GM12878 (cell line): ENCODE measurements around the gene RAMP1. TPM values are rescaled to one million over a fixed set of nuclear protein-coding genes. Genes with fewer than 3 reads are reported as not detected.

Experiments used
- ATAC-seq: fragments of 200-7000 bp; cut with Tn5 transposase; 3 replicates; pipeline ENCODE4 v1.9.1; 2020; ENCODE audit warnings: mild to moderate bottlenecking, moderate library complexity
- BruUV-seq: library from RNA; stranded (reverse); fragments of 400-500 nt; replicated peaks from 2 replicates; lab custom pipeline; 2021; lab: Mats Ljungman, UMichigan
- CTCF ChIA-PET: fragments of 300-600 bp; sonication (Branson Sonifier 250); formaldehyde crosslinking; extraction: SDS; loops from one replicate; lab custom pipeline; 2021; ENCODE audit warnings: inconsistent platforms; lab: Yijun Ruan, JAX
- POLR2A ChIA-PET: fragments of 350-600 bp; formaldehyde crosslinking; extraction: SDS; loops from one replicate; lab custom pipeline; 2021; ENCODE audit warnings: inconsistent platforms; lab: Charles Lee
- RAD21 ChIA-PET: fragments of 300-600 bp; sonication (Branson Sonifier 250); formaldehyde crosslinking; loops from one replicate; lab custom pipeline; 2023; ENCODE audit warnings: antibody characterized with exemption; ENCODE audit not compliant: unreplicated experiment; lab: Charles Lee
- SMC1A ChIA-PET: fragments of 300-600 bp; sonication (Branson Sonifier 250); formaldehyde crosslinking; loops from one replicate; lab custom pipeline; 2023; ENCODE audit not compliant: unreplicated experiment, uncharacterized antibody; lab: Charles Lee
- DNase-seq: peaks from one replicate; pipeline ENCODE4 v3.0.0-alpha.2; 2011; ENCODE audit warnings: low read depth, low spot score
- FAIRE-seq: peaks from 3 replicates; lab custom pipeline; 2011; peaks lifted over from hg19 to GRCh38; lab: Jason Lieb, UNC
- H2AFZ ChIP-seq: 2 replicates; pipeline ENCODE4 v1.6.0; 2011; ENCODE audit warnings: low read depth, low read length, control low read depth; ENCODE audit not compliant: control insufficient read depth
- H3K27ac ChIP-seq: 2 replicates; pipeline ENCODE4 v1.5.1; 2011; ENCODE audit warnings: control low read depth; ENCODE audit not compliant: control insufficient read depth, insufficient read depth
- H3K27me3 ChIP-seq, 2 experiments: replicated peaks in 1 of 2; 2 replicates each; pipeline versions ENCODE4 v1.6.0 to v1.6.1; 2011; ENCODE audit warnings: low read length in 1 of 2; ENCODE audit not compliant: control insufficient read depth in 2 of 2, insufficient read depth in 2 of 2
- H3K36me3 ChIP-seq, 2 experiments: 2 replicates each; pipeline ENCODE4 v1.5.1; 2011; ENCODE audit warnings: low read length in 1 of 2; ENCODE audit not compliant: control insufficient read depth in 2 of 2, insufficient read depth in 2 of 2
- H3K4me1 ChIP-seq: 2 replicates; pipeline ENCODE4 v1.6.1; 2011; ENCODE audit warnings: mild to moderate bottlenecking, low read length, moderate library complexity, mixed read lengths; ENCODE audit not compliant: control insufficient read depth, insufficient read depth
- H3K4me2 ChIP-seq: 2 replicates; pipeline ENCODE4 v1.6.0; 2011; ENCODE audit warnings: control low read depth; ENCODE audit not compliant: control insufficient read depth, insufficient read depth
- H3K4me3 ChIP-seq: fragments of 200-600 bp; sonication (generic); 2 replicates; pipeline ENCODE4 v1.5.1; 2016
- H3K79me2 ChIP-seq: 2 replicates; pipeline ENCODE4 v1.6.0; 2011; ENCODE audit warnings: low read length; ENCODE audit not compliant: control insufficient read depth, insufficient read depth
- H3K9ac ChIP-seq: 2 replicates; pipeline ENCODE4 v1.8.0; 2011; ENCODE audit warnings: low read length, control low read depth, mixed read lengths; ENCODE audit not compliant: control insufficient read depth, insufficient read depth
- H3K9me3 ChIP-seq: replicated peaks from 3 replicates; pipeline ENCODE4 v1.5.1; 2011; ENCODE audit warnings: mild to moderate bottlenecking, low read length; ENCODE audit not compliant: control insufficient read depth, insufficient read depth
- H4K20me1 ChIP-seq: 2 replicates; pipeline ENCODE4 v1.6.0; 2011; ENCODE audit not compliant: control insufficient read depth, insufficient read depth
- ATF7 ChIP-seq: fragments of 450-650 bp; IDR thresholded peaks from 2 replicates; pipeline ENCODE4 v1.6.1; 2016; ENCODE audit warnings: low read depth, mild to moderate bottlenecking
- CREM ChIP-seq: IDR thresholded peaks from 2 replicates; pipeline ENCODE4 v1.6.1; 2014; ENCODE audit warnings: antibody characterized with exemption, low read depth
- LARP7 ChIP-seq: fragments of 450-650 bp; IDR thresholded peaks from 2 replicates; pipeline ENCODE4 v1.6.1; 2017; ENCODE audit warnings: mild to moderate bottlenecking
- MYB ChIP-seq: fragments of 150-350 bp; IDR thresholded peaks from 2 replicates; pipeline ENCODE4 v1.6.1; 2014; ENCODE audit warnings: mild to moderate bottlenecking, low read depth, low read length, borderline replicate concordance
- NBN ChIP-seq: fragments of 450-650 bp; IDR thresholded peaks from 2 replicates; pipeline ENCODE4 v1.6.1; 2016
- PAX8 ChIP-seq: fragments of 450-650 bp; IDR thresholded peaks from 2 replicates; pipeline ENCODE4 v1.6.1; 2017; ENCODE audit warnings: mild to moderate bottlenecking, moderate library complexity
- POLR2AphosphoS5 ChIP-seq: IDR thresholded peaks from 2 replicates; pipeline ENCODE4 v1.6.1; 2011; ENCODE audit warnings: mild to moderate bottlenecking, low read length, inconsistent platforms
- RUNX3 ChIP-seq: IDR thresholded peaks from 2 replicates; pipeline ENCODE4 v1.6.1; 2012; ENCODE audit warnings: low read length, inconsistent platforms
- SUPT20H ChIP-seq: IDR thresholded peaks from 2 replicates; pipeline ENCODE4 v1.6.1; 2011; ENCODE audit warnings: low read depth, mild to moderate bottlenecking, low read length, moderate library complexity, borderline replicate concordance; ENCODE audit not compliant: control insufficient read depth
- ZNF207 ChIP-seq: fragments of 450-650 bp; IDR thresholded peaks from 2 replicates; pipeline ENCODE4 v1.6.1; 2014; ENCODE audit warnings: antibody characterized with exemption, mild to moderate bottlenecking, borderline replicate concordance
- ZNF217 ChIP-seq: fragments of 450-650 bp; IDR thresholded peaks from 2 replicates; pipeline ENCODE4 v1.6.1; 2017; ENCODE audit warnings: antibody characterized with exemption, mild to moderate bottlenecking
- ZSCAN29 ChIP-seq: fragments of 450-650 bp; IDR thresholded peaks from 2 replicates; pipeline ENCODE4 v1.6.1; 2017; ENCODE audit warnings: mild to moderate bottlenecking, moderate library complexity
- WGBS: methylation state at CpG from one replicate; pipeline ENCODE4 v1.1.6; 2016; ENCODE audit warnings: low lambda C conversion rate; ENCODE audit not compliant: insufficient replicate concordance, insufficient coverage; ENCODE audit errors: missing lambda C conversion rate; 5-methylcytosine and 5-hydroxymethylcytosine counted together
- in situ Hi-C: fragments of 300-500 bp; cut with MboI; formaldehyde crosslinking; loops from 9 replicates; pipeline ENCODE4 v1.14.3; 2018; ENCODE audit warnings: mixed read lengths
- intact Hi-C: fragments of 100-400 bp; cut with micrococcal nuclease; formaldehyde crosslinking; loops from one replicate; pipeline ENCODE4 v1.14.2; 2022; ENCODE audit not compliant: unreplicated experiment
- polyA plus RNA-seq, 11 experiments: library from polyadenylated mRNA; depleted of rRNA in 4 of 11; unstranded in 6 of 11; stranded (reverse) in 5 of 11; fragments of >200 nt; fragmentation: Nextera tagmentation in 4 of 11; fragmentation: Illumina TruSeq in 1 of 11; extraction: Ambion mirVana in 4 of 11; extraction: Trizol in 1 of 11; gene quantifications; 1 replicate in 1 of 11; 2 replicates in 10 of 11; pipeline versions ENCODE4 v1.2.1 to v1.2.3, GENCODE V29; 2011 to 2016; ENCODE audit warnings: inconsistent platforms in 2 of 11, missing spikeins in 2 of 11, low read depth in 1 of 11
- total RNA-seq, 4 experiments: library from RNA; depleted of rRNA in 3 of 4; stranded (reverse); fragments of >200 nt in 3 of 4; fragmentation: Illumina TruSeq in 1 of 4; extraction: Trizol in 1 of 4; gene quantifications; 2 replicates each; pipeline versions ENCODE4 v1.2.1 to v1.2.3, GENCODE V29; 2013 to 2021
- TF ChIP-seq, protein P1 (sequence below): fragments of 450-650 bp; IDR thresholded peaks from 2 replicates; pipeline ENCODE4 v1.6.1; 2018; ENCODE audit warnings: mild to moderate bottlenecking, low read depth, moderate library complexity; ENCODE audit not compliant: partially characterized antibody

The RAMP1 gene
- total and polyA plus RNA-seq, 10 of the 15 experiments (the other 5 are each of a cell fraction or from before 2014, with no cell fraction given), result 0.11 to 0.19 (median 0.12) TPM; not detected in 7

DNA sequence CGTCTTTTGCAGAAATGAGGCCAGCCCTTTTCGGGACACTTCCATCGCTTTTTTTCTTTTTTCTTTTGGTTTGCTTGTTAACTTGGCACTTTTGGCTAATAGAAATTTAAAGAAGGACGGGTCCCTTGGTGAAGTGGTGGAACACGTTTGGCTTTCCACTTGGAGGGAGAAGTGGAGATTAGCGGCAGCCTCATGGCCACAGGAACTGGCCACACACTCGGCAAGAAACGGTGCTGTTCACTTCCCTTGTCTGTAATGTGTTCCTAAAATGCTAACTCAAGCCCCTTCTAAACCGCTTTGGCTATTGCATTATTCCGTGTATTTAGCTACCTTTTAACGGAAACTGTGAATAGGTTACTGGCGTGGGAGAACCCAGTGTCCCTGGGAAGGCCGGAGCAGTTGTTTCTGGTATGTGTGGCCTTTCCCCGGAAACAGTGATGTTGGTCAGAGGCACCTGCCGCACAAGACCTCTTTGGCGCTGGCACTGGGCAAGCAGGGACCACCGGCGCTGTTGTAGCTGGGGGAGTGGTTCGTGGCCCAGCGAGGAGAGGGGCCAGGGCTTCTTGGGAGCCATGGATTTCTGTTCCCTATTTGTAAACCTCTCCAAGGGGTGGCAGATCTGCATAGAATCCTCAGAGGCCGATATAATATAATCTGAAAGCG is 981 bp downstream of the RAMP1 start:
- no peak overlapping the region for H3K27ac ChIP-seq
- H3K79me2 ChIP-seq, result no peaks in the 10 kb centered on the region
- H3K36me3 ChIP-seq, result no peaks in the 10 kb centered on the region
- WGBS, result 35% methylated on average over 22 of the region's 22 CpGs
- TF ChIP-seq ZSCAN29, result no peak
- TF ChIP-seq ZNF207, result no peak
- no peak for TF ChIP-seq PAX8
- TF ChIP-seq LARP7, result no peak
- TF ChIP-seq CREM, result no peak
- no peak for TF ChIP-seq ZNF217
- no peak for TF ChIP-seq RUNX3
- TF ChIP-seq POLR2AphosphoS5, result no peak
- no peak for TF ChIP-seq SUPT20H
- TF ChIP-seq ATF7, result no peak
- no peak for TF ChIP-seq NBN
- TF ChIP-seq MYB, result no peak
- TF ChIP-seq, protein P1, sequence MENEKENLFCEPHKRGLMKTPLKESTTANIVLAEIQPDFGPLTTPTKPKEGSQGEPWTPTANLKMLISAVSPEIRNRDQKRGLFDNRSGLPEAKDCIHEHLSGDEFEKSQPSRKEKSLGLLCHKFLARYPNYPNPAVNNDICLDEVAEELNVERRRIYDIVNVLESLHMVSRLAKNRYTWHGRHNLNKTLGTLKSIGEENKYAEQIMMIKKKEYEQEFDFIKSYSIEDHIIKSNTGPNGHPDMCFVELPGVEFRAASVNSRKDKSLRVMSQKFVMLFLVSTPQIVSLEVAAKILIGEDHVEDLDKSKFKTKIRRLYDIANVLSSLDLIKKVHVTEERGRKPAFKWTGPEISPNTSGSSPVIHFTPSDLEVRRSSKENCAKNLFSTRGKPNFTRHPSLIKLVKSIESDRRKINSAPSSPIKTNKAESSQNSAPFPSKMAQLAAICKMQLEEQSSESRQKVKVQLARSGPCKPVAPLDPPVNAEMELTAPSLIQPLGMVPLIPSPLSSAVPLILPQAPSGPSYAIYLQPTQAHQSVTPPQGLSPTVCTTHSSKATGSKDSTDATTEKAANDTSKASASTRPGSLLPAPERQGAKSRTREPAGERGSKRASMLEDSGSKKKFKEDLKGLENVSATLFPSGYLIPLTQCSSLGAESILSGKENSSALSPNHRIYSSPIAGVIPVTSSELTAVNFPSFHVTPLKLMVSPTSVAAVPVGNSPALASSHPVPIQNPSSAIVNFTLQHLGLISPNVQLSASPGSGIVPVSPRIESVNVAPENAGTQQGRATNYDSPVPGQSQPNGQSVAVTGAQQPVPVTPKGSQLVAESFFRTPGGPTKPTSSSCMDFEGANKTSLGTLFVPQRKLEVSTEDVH, result no peak
- H3K9me3 ChIP-seq, result no peaks in the 10 kb centered on the region
- no TSS peak for BruUV-seq
- ATAC-seq, result no peak
- peaks cover 4 to 13% of the 10 kb centered on the region in 2 experiments for H3K27me3 ChIP-seq
- CTCF ChIA-PET, result interaction anchor here (1.0 to 1.2 kb wide), 2 partner anchors 79 to 403 kb away, joined by 3 to 5 read pairs; no protein-coding TSS in a partner anchor
- H4K20me1 ChIP-seq, result no peaks in the 10 kb centered on the region
- RAD21 ChIA-PET, result no interaction called here
- no peak for FAIRE-seq
- H2AFZ ChIP-seq, result no peak overlapping the region
- DNase-seq, result no peak
- no peak overlapping the region for H3K4me3 ChIP-seq
- SMC1A ChIA-PET, result interaction anchor here (0.9 to 1.5 kb wide), 2 partner anchors 30 to 33 kb away, joined by 3 read pairs; no protein-coding TSS in a partner anchor
- intact Hi-C loops, result no loop called here
- in situ Hi-C loops, result no loop called here
- POLR2A ChIA-PET, result no interaction called here
- H3K4me2 ChIP-seq, result no peak overlapping the region
- H3K4me1 ChIP-seq, result no peaks in the 10 kb centered on the region
- no peak overlapping the region for H3K9ac ChIP-seq
